ENCODE measurements around the gene TAF1A.

DNA sequence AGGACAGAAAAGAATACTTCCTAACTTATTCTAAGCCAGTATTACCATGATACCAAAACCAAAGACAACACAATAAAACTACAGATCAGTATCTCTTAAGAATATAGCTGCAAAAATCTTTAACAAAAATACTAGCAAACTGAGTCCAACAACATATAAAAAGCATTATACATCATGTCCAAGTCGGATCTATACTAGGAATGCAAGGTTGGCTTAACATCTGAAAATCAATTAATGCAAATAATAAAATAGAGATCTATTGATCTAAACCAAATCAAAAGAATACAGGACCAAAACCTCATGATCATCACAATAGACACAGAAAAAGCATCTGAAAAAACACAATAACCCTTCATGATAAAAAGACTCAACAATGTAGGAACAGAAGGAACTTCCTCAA, 18.9 kb downstream of the TAF1A start:
- TF ChIP-seq, protein P1, sequence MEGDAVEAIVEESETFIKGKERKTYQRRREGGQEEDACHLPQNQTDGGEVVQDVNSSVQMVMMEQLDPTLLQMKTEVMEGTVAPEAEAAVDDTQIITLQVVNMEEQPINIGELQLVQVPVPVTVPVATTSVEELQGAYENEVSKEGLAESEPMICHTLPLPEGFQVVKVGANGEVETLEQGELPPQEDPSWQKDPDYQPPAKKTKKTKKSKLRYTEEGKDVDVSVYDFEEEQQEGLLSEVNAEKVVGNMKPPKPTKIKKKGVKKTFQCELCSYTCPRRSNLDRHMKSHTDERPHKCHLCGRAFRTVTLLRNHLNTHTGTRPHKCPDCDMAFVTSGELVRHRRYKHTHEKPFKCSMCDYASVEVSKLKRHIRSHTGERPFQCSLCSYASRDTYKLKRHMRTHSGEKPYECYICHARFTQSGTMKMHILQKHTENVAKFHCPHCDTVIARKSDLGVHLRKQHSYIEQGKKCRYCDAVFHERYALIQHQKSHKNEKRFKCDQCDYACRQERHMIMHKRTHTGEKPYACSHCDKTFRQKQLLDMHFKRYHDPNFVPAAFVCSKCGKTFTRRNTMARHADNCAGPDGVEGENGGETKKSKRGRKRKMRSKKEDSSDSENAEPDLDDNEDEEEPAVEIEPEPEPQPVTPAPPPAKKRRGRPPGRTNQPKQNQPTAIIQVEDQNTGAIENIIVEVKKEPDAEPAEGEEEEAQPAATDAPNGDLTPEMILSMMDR (IDR thresholded peaks at IDR 0.05; ENCODE audit: insufficient read depth, low read length), result no peak
- TF ChIP-seq POLR2AphosphoS5 (IDR thresholded peaks at IDR 0.05; ENCODE audit: low read depth), result no peak
